IPS DF 19.7 (cell line): ENCODE data around the gene KLHL42.
"Not testable (repeated sequence)": the region's sequence is repeated elsewhere in the genome, so short reads cannot be mapped to it uniquely, and the experiment has no call there.

Experiments
- DNase-seq: peaks from one replicate; pipeline ENCODE4 v3.0.0-alpha.2; 2013; ENCODE audit warnings: low read depth, low spot score

KLHL42 gene

GRCh38 chr12:27817766-27818165, 37.7 kb downstream of the KLHL42 start:
- no peak for DNase-seq

GRCh38 chr12:27818401-27818918, 38.4 kb downstream of the KLHL42 start:
- no peak for DNase-seq

- no peak for DNase-seq
Measured at GRCh38 chr12:27820564-27820963, 40.5 kb downstream of the KLHL42 start.

- DNase-seq = peak; percentile 47
Measured at GRCh38 chr12:27821259-27821973, 41.4 kb downstream of the KLHL42 start.

- no peak for DNase-seq
Measured at GRCh38 chr12:27822076-27822712, 42.2 kb downstream of the KLHL42 start.

GRCh38 chr12:27823038-27823437, 43.0 kb downstream of the KLHL42 start:
- no peak for DNase-seq

GRCh38 chr12:27824126-27824842, 44.3 kb downstream of the KLHL42 start:
- DNase-seq = no peak

GRCh38 chr12:27826076-27826475, 46.0 kb downstream of the KLHL42 start:
- no peak for DNase-seq

GRCh38 chr12:27828196-27828595, 48.2 kb downstream of the KLHL42 start:
- no peak for DNase-seq

GRCh38 chr12:27838543-27839185, 58.6 kb downstream of the KLHL42 start:
- no peak for DNase-seq

- no peak for DNase-seq
Measured at GRCh38 chr12:27840229-27840999, 60.4 kb downstream of the KLHL42 start.

GRCh38 chr12:27841392-27841882, 61.4 kb downstream of the KLHL42 start:
- no peak for DNase-seq

- no peak for DNase-seq
Measured at GRCh38 chr12:27843714-27844245, 63.7 kb downstream of the KLHL42 start.

GRCh38 chr12:27844366-27845090, 64.5 kb downstream of the KLHL42 start:
- DNase-seq = no peak

GRCh38 chr12:27845187-27845586, 65.2 kb downstream of the KLHL42 start:
- no peak for DNase-seq

- not testable (repeated sequence) for DNase-seq
Measured at GRCh38 chr12:27845706-27846105, 65.7 kb downstream of the KLHL42 start.

GRCh38 chr12:27847293-27847692, 67.3 kb downstream of the KLHL42 start:
- not testable (repeated sequence) for DNase-seq

- DNase-seq = no peak
Measured at GRCh38 chr12:27851311-27851710, 71.3 kb downstream of the KLHL42 start.

- no peak for DNase-seq
Measured at GRCh38 chr12:27852117-27852516, 72.1 kb downstream of the KLHL42 start.
